ENCODE measurements around the gene PDSS2. TPM values are rescaled to one million over a fixed set of nuclear protein-coding genes. Genes with fewer than 3 reads are reported as not detected.

The PDSS2 gene
- polyA plus RNA-seq, 1 donor from 2014 or later, result 4.6 TPM

DNA sequence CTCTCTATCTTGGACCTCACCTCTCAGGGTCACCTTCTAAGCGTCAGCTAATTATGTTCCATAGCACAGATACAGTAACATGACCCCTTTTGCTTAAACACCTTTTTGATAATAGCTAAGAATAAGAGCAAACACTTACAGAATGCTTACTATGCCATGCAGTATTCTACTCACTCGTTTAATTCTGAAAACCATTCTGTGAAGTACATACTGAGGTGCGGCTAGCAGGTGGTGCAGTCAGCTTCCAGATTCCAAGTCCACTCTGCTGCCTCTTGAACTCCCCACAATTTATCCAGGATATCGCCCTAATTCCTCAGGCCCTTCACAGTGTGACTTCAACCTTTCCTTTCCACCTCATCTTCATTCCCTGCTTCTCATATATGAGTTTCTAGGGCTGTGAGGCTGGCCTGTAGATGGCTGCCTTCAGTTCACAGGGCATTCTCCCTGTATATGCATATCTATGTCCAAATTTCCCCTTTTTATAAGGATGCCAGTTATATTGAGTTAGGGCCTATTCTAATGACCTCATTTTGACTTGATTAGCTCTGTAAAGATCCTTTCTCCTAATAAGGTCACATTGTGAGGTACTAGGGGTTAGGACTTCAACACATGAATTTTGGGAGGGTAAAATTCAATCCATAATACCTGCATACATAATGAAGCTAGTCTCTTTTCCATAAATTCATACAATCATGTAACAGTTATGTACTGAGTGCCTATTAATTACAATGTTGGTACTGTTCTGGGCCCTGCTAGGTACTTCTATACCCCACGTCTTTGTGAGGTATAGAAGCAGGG lies 130.1 kb downstream of the PDSS2 start:
- Histone ChIP-seq H3K9me3 (ENCODE audit: low read length) (no peaks in the 10 kb centered on the region), H3F3A (ENCODE audit: insufficient read depth, low read length, poor library complexity, severe bottlenecking) (no peaks in the 10 kb centered on the region), H4K20me1 (ENCODE audit: insufficient read depth) (no peaks in the 10 kb centered on the region), H2AFZ (ENCODE audit: low read depth, low read length) (no peak overlapping the region), H3K27ac (ENCODE audit: low read length) (no peak overlapping the region), H3K79me2 (replicated peaks; ENCODE audit: insufficient read depth, low read length) (no peaks in the 10 kb centered on the region), H3K4me2 (ENCODE audit: low read length) (no peak overlapping the region), H3K9me2 (ENCODE audit: insufficient read depth, low read length) (no peaks in the 10 kb centered on the region), H3K4me3 (ENCODE audit: low read length) (no peak overlapping the region), H3K9ac (ENCODE audit: low read length) (no peak overlapping the region), H3K27me3 (ENCODE audit: insufficient read depth, low read depth, low read length) (no peaks in the 10 kb centered on the region), H3K36me3 (ENCODE audit: insufficient read depth, low read length) (no peaks in the 10 kb centered on the region)
- no peak for TF ChIP-seq SMC3 (conservative IDR thresholded peaks at IDR 0.05; ENCODE audit: poor library complexity)
- TF ChIP-seq, protein P1, sequence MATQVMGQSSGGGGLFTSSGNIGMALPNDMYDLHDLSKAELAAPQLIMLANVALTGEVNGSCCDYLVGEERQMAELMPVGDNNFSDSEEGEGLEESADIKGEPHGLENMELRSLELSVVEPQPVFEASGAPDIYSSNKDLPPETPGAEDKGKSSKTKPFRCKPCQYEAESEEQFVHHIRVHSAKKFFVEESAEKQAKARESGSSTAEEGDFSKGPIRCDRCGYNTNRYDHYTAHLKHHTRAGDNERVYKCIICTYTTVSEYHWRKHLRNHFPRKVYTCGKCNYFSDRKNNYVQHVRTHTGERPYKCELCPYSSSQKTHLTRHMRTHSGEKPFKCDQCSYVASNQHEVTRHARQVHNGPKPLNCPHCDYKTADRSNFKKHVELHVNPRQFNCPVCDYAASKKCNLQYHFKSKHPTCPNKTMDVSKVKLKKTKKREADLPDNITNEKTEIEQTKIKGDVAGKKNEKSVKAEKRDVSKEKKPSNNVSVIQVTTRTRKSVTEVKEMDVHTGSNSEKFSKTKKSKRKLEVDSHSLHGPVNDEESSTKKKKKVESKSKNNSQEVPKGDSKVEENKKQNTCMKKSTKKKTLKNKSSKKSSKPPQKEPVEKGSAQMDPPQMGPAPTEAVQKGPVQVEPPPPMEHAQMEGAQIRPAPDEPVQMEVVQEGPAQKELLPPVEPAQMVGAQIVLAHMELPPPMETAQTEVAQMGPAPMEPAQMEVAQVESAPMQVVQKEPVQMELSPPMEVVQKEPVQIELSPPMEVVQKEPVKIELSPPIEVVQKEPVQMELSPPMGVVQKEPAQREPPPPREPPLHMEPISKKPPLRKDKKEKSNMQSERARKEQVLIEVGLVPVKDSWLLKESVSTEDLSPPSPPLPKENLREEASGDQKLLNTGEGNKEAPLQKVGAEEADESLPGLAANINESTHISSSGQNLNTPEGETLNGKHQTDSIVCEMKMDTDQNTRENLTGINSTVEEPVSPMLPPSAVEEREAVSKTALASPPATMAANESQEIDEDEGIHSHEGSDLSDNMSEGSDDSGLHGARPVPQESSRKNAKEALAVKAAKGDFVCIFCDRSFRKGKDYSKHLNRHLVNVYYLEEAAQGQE (IDR thresholded peaks at IDR 0.05; ENCODE audit: borderline replicate concordance), result no peak
- TF ChIP-seq EP300 (conservative IDR thresholded peaks at IDR 0.05; ENCODE audit: poor library complexity, severe bottlenecking), result no peak
- TF ChIP-seq POLR2AphosphoS5 (IDR thresholded peaks at IDR 0.05), result no peak
- no peak for TF ChIP-seq RAD21 (conservative IDR thresholded peaks at IDR 0.05)
- TF ChIP-seq EZH2 (IDR thresholded peaks at IDR 0.05; ENCODE audit: borderline replicate concordance, insufficient read depth, low read length, poor library complexity, severe bottlenecking), result no peak
- TF ChIP-seq, protein P2, sequence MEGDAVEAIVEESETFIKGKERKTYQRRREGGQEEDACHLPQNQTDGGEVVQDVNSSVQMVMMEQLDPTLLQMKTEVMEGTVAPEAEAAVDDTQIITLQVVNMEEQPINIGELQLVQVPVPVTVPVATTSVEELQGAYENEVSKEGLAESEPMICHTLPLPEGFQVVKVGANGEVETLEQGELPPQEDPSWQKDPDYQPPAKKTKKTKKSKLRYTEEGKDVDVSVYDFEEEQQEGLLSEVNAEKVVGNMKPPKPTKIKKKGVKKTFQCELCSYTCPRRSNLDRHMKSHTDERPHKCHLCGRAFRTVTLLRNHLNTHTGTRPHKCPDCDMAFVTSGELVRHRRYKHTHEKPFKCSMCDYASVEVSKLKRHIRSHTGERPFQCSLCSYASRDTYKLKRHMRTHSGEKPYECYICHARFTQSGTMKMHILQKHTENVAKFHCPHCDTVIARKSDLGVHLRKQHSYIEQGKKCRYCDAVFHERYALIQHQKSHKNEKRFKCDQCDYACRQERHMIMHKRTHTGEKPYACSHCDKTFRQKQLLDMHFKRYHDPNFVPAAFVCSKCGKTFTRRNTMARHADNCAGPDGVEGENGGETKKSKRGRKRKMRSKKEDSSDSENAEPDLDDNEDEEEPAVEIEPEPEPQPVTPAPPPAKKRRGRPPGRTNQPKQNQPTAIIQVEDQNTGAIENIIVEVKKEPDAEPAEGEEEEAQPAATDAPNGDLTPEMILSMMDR (IDR thresholded peaks at IDR 0.05; ENCODE audit: poor library complexity, severe bottlenecking), result no peak
- TF ChIP-seq TAF1 (IDR thresholded peaks at IDR 0.05; ENCODE audit: low read depth), result no peak
- TF ChIP-seq MXI1 (conservative IDR thresholded peaks at IDR 0.05; ENCODE audit: poor library complexity, severe bottlenecking), result no peak

DNA sequence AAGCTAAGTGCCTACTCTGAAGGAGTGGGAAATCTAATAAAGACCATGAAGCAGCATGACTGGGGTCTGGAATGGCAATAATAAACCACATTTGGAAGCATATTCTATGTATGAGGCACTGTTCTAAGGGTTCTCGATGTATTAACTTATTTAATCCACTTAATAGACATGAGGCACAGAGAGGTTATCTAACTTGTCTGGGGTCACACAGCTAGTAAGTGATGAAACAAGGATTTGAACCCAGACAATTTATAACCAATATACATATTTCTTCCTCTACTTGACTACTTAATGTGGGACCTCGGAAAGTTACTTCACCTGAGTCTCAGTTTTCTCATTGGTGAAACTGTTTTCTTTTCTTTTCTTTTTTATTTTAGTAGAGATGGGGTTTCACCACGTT lies 131.3 kb downstream of the PDSS2 start:
- no peaks in the 10 kb centered on the region for H3K9me2 ChIP-seq (ENCODE audit: insufficient read depth, low read length)
- no peaks in the 10 kb centered on the region for H4K20me1 ChIP-seq (ENCODE audit: insufficient read depth)
- H3K9me3 ChIP-seq (ENCODE audit: low read length), result no peaks in the 10 kb centered on the region
- H3K4me2 ChIP-seq (ENCODE audit: low read length), result no peak overlapping the region
- H3K79me2 ChIP-seq (replicated peaks; ENCODE audit: insufficient read depth, low read length), result no peaks in the 10 kb centered on the region
- no peak overlapping the region for H3K4me3 ChIP-seq (ENCODE audit: low read length)
- H3K27ac ChIP-seq (ENCODE audit: low read length), result no peak overlapping the region
- no peaks in the 10 kb centered on the region for H3F3A ChIP-seq (ENCODE audit: insufficient read depth, low read length, poor library complexity, severe bottlenecking)
- H3K9ac ChIP-seq (ENCODE audit: low read length), result no peak overlapping the region
- H2AFZ ChIP-seq (ENCODE audit: low read depth, low read length), result no peak overlapping the region
- no peak for TF ChIP-seq MXI1 (conservative IDR thresholded peaks at IDR 0.05; ENCODE audit: poor library complexity, severe bottlenecking)
- no peak for TF ChIP-seq RAD21 (conservative IDR thresholded peaks at IDR 0.05)
- no peak for TF ChIP-seq POLR2AphosphoS5 (IDR thresholded peaks at IDR 0.05)
- no peak for TF ChIP-seq EZH2 (IDR thresholded peaks at IDR 0.05; ENCODE audit: borderline replicate concordance, insufficient read depth, low read length, poor library complexity, severe bottlenecking)
- TF ChIP-seq SMC3 (conservative IDR thresholded peaks at IDR 0.05; ENCODE audit: poor library complexity), result no peak
- no peak for TF ChIP-seq EP300 (conservative IDR thresholded peaks at IDR 0.05; ENCODE audit: poor library complexity, severe bottlenecking)
- H3K27me3 ChIP-seq (ENCODE audit: insufficient read depth, low read depth, low read length), result no peaks in the 10 kb centered on the region
- no peaks in the 10 kb centered on the region for H3K36me3 ChIP-seq (ENCODE audit: insufficient read depth, low read length)
